HG03442 (cell line): ENCODE measurements around the gene KIAA1328.

Experiments
- ATAC-seq: cut with Tn5 transposase; IDR thresholded peaks from one replicate; pipeline ENCODE4 v1.9.1; 2021; ENCODE audit warnings: mild to moderate bottlenecking, moderate library complexity; ENCODE audit not compliant: unreplicated experiment

The KIAA1328 gene

GRCh38 chr18:37188016-37188791, 359.3 kb downstream of the KIAA1328 start:
- ATAC-seq, result no peak

- no peak for ATAC-seq
Observed at GRCh38 chr18:37199741-37200140, 370.8 kb downstream of the KIAA1328 start.

- ATAC-seq, result no peak
Observed at GRCh38 chr18:37207343-37207742, 378.4 kb downstream of the KIAA1328 start.

GRCh38 chr18:37210781-37211180, 381.9 kb downstream of the KIAA1328 start:
- ATAC-seq, result no peak

- no peak for ATAC-seq
Observed at GRCh38 chr18:37218022-37218590, 389.2 kb downstream of the KIAA1328 start.

GRCh38 chr18:37219257-37219656, 390.3 kb downstream of the KIAA1328 start:
- ATAC-seq, result no peak

GRCh38 chr18:37222354-37222998, 393.5 kb downstream of the KIAA1328 start:
- no peak for ATAC-seq

- ATAC-seq, result no peak
Observed at GRCh38 chr18:37222999-37223378, 394.1 kb downstream of the KIAA1328 start.

GRCh38 chr18:37225279-37225678, 396.4 kb downstream of the KIAA1328 start:
- no peak for ATAC-seq

- no peak for ATAC-seq
Observed at GRCh38 chr18:37230768-37231167, 401.8 kb downstream of the KIAA1328 start.

- no peak for ATAC-seq
Observed at GRCh38 chr18:37231251-37231650, 402.3 kb downstream of the KIAA1328 start.

- ATAC-seq, result no peak
Observed at GRCh38 chr18:37235583-37235982, 406.7 kb downstream of the KIAA1328 start.

- no peak for ATAC-seq
Observed at GRCh38 chr18:37238282-37239108, 409.6 kb downstream of the KIAA1328 start.

- no peak for ATAC-seq
Observed at GRCh38 chr18:37242091-37242490, 413.2 kb downstream of the KIAA1328 start.

- no peak for ATAC-seq
Observed at GRCh38 chr18:37242826-37243560, 414.1 kb downstream of the KIAA1328 start.

- ATAC-seq, result no peak
Observed at GRCh38 chr18:37243741-37244140, 414.8 kb downstream of the KIAA1328 start.

GRCh38 chr18:37244618-37245017, 415.7 kb downstream of the KIAA1328 start:
- no peak for ATAC-seq

GRCh38 chr18:37246779-37247340, 417.9 kb downstream of the KIAA1328 start:
- no peak for ATAC-seq

GRCh38 chr18:37247497-37248161, 418.7 kb downstream of the KIAA1328 start:
- no peak for ATAC-seq

GRCh38 chr18:37248281-37248680, 419.4 kb downstream of the KIAA1328 start:
- ATAC-seq, result no peak
